Measurements from ENCODE around the gene NSG1. TPM values are rescaled to one million over a fixed set of nuclear protein-coding genes. Genes with fewer than 3 reads are reported as not detected.

Gene NSG1
- total and polyA plus RNA-seq, 2 of the 4 experiments (the other 2 are of a cell fraction) = 0.72 to 1.6 TPM

DNA sequence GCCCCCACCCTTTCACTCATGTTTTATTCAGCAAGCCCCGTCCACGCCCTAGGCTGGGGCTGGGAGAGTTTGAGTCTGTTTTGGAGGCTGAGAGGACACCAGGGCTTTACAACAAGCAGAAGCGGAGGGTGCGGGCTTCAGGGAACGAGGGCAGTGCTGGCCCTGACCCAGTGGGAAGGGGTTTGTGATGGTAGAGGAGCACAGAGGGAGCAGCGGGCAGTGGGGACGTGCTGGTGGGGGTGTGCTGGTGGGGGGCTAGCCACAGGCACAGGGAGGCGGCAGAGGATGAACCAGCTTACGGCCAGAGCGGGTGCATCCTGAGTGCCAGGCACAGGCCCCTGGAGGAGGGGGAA lies 26.4 kb downstream of the NSG1 start:
- Histone ChIP-seq H3K27me3 (ENCODE audit: control insufficient read depth, insufficient read depth, low read length) (no peaks in the 10 kb centered on the region), H4K91ac (ENCODE audit: insufficient read depth, low read depth, low read length) (no peak overlapping the region), H3K23ac (ENCODE audit: low read depth, low read length) (no peak overlapping the region), H4K20me1 (ENCODE audit: insufficient read depth, low read length) (no peaks in the 10 kb centered on the region), H2AK5ac (ENCODE audit: low read depth, low read length) (no peak overlapping the region), H3K27ac (ENCODE audit: insufficient read depth, low read length) (no peak overlapping the region), H3K36me3 (ENCODE audit: control insufficient read depth, insufficient read depth, low read length) (peaks cover 14% of the 10 kb centered on the region), H2BK15ac (ENCODE audit: low read depth, low read length) (no peak overlapping the region), H3K4me3 (ENCODE audit: insufficient read depth, low read depth, low read length) (no peak overlapping the region), H4K8ac (ENCODE audit: low read depth in 2 of 2, low read length in 2 of 2) (no peak overlapping the region), H3K56ac (ENCODE audit: extremely low read depth, insufficient read depth, low read length) (no peak overlapping the region), H3K4me1 (ENCODE audit: control insufficient read depth, insufficient read depth, low read length) (no peaks in the 10 kb centered on the region), H3K9ac (ENCODE audit: low read depth, low read length) (no peak overlapping the region), H3K9me1 (ENCODE audit: insufficient read depth, low read length) (0 out of 2 replicates have a peak, but pooled peaks cover 4% of the 10 kb centered on the region), H2BK20ac (ENCODE audit: low read depth, low read length) (no peak overlapping the region), H3K18ac (ENCODE audit: low read depth, low read length) (no peak overlapping the region), H2BK120ac (ENCODE audit: low read depth, low read length) (no peak overlapping the region), H2AK9ac (replicated peaks; ENCODE audit: low read depth, low read length, poor library complexity) (no peak overlapping the region), H3K4ac (ENCODE audit: low read depth, low read length) (no peak overlapping the region), H3K4me2 (ENCODE audit: low read depth, low read length) (no peak overlapping the region), H3K14ac (replicated peaks; ENCODE audit: low read depth, low read length) (no peak overlapping the region), H3K79me1 (ENCODE audit: low read depth in 1 of 2, low read length in 2 of 2) (no peaks in the 10 kb centered on the region), H2AFZ (replicated peaks; ENCODE audit: low read length, poor library complexity) (no peak overlapping the region), H4K5ac (ENCODE audit: low read depth, low read length) (no peak overlapping the region), H3K9me3 (ENCODE audit: control insufficient read depth, insufficient read depth, low read length) (no peaks in the 10 kb centered on the region), H2BK5ac (ENCODE audit: low read depth, low read length, poor library complexity, severe bottlenecking) (no peak overlapping the region)
- ATAC-seq (ENCODE audit: low read depth) (no peak), DNase-seq (no peak)
- in situ Hi-C loops (cut with MboI; ENCODE audit: low sequenced_read_pairs) = no loop called here
- intact Hi-C loops (cut with micrococcal nuclease) = no loop called here
- ChIA-PET CTCF (no interaction called here), POLR2A (ENCODE audit: unreplicated experiment) (no interaction called here)
- no TSS peak for BruUV-seq (replicated peaks)
- dilution Hi-C loops (cut with HindIII; ENCODE audit: low sequenced_read_pairs, unreplicated experiment) = no loop called here
- TF ChIP-seq MXI1 (IDR thresholded peaks at IDR 0.05; ENCODE audit: borderline replicate concordance, low read depth, low read length) (no peak), POLR2A (IDR thresholded peaks at IDR 0.05; ENCODE audit: low read depth, low read length) (no peak), BHLHE40 (IDR thresholded peaks at IDR 0.05; ENCODE audit: low read depth, low read length) (no peak), RCOR1 (IDR thresholded peaks at IDR 0.05; ENCODE audit: insufficient replicate concordance, low read length) (no peak), MAFK (IDR thresholded peaks at IDR 0.05; ENCODE audit: low read depth, low read length) (no peak), CHD1 (IDR thresholded peaks at IDR 0.05; ENCODE audit: low read depth, low read length) (no peak), SMC3 (IDR thresholded peaks at IDR 0.05; ENCODE audit: low read depth, low read length) (no peak), CEBPB (IDR thresholded peaks at IDR 0.05; ENCODE audit: low read depth, low read length) (no peak), MAZ (IDR thresholded peaks at IDR 0.05; ENCODE audit: borderline replicate concordance, low read depth, low read length) (no peak), RAD21 (IDR thresholded peaks at IDR 0.05; ENCODE audit: low read length) (no peak), RFX5 (IDR thresholded peaks at IDR 0.05; ENCODE audit: low read depth, low read length) (no peak), NFE2L2 (IDR thresholded peaks at IDR 0.05; ENCODE audit: low read depth, low read length) (no peak), FOS (IDR thresholded peaks at IDR 0.05; ENCODE audit: low read depth, low read length) (no peak)
- TF ChIP-seq, protein P1, sequence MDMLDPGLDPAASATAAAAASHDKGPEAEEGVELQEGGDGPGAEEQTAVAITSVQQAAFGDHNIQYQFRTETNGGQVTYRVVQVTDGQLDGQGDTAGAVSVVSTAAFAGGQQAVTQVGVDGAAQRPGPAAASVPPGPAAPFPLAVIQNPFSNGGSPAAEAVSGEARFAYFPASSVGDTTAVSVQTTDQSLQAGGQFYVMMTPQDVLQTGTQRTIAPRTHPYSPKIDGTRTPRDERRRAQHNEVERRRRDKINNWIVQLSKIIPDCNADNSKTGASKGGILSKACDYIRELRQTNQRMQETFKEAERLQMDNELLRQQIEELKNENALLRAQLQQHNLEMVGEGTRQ (IDR thresholded peaks at IDR 0.05; ENCODE audit: low read depth, low read length) = no peak
- TF ChIP-seq, protein P2, sequence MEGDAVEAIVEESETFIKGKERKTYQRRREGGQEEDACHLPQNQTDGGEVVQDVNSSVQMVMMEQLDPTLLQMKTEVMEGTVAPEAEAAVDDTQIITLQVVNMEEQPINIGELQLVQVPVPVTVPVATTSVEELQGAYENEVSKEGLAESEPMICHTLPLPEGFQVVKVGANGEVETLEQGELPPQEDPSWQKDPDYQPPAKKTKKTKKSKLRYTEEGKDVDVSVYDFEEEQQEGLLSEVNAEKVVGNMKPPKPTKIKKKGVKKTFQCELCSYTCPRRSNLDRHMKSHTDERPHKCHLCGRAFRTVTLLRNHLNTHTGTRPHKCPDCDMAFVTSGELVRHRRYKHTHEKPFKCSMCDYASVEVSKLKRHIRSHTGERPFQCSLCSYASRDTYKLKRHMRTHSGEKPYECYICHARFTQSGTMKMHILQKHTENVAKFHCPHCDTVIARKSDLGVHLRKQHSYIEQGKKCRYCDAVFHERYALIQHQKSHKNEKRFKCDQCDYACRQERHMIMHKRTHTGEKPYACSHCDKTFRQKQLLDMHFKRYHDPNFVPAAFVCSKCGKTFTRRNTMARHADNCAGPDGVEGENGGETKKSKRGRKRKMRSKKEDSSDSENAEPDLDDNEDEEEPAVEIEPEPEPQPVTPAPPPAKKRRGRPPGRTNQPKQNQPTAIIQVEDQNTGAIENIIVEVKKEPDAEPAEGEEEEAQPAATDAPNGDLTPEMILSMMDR (conservative IDR thresholded peaks at IDR 0.05; ENCODE audit: low read depth, low read length) = no peak
- TF ChIP-seq, protein P3, sequence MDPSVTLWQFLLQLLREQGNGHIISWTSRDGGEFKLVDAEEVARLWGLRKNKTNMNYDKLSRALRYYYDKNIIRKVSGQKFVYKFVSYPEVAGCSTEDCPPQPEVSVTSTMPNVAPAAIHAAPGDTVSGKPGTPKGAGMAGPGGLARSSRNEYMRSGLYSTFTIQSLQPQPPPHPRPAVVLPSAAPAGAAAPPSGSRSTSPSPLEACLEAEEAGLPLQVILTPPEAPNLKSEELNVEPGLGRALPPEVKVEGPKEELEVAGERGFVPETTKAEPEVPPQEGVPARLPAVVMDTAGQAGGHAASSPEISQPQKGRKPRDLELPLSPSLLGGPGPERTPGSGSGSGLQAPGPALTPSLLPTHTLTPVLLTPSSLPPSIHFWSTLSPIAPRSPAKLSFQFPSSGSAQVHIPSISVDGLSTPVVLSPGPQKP (IDR thresholded peaks at IDR 0.05; ENCODE audit: borderline replicate concordance, low read depth, low read length) = no peak
- 100% methylated on average over 1 of the region's 10 CpGs; no CpG with 5 or more reads in 1 of the 2 experiments for WGBS, 2 experiments (ENCODE audit: extremely low coverage in 2 of 2, insufficient read length in 1 of 2)
